Measurements from ENCODE around the gene TP53I11.
A peak's percentile ranks its signal among the peaks of the same experiment; 100 is the strongest.

TP53I11 gene, protein sequence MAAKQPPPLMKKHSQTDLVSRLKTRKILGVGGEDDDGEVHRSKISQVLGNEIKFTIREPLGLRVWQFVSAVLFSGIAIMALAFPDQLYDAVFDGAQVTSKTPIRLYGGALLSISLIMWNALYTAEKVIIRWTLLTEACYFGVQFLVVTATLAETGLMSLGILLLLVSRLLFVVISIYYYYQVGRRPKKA

DNA sequence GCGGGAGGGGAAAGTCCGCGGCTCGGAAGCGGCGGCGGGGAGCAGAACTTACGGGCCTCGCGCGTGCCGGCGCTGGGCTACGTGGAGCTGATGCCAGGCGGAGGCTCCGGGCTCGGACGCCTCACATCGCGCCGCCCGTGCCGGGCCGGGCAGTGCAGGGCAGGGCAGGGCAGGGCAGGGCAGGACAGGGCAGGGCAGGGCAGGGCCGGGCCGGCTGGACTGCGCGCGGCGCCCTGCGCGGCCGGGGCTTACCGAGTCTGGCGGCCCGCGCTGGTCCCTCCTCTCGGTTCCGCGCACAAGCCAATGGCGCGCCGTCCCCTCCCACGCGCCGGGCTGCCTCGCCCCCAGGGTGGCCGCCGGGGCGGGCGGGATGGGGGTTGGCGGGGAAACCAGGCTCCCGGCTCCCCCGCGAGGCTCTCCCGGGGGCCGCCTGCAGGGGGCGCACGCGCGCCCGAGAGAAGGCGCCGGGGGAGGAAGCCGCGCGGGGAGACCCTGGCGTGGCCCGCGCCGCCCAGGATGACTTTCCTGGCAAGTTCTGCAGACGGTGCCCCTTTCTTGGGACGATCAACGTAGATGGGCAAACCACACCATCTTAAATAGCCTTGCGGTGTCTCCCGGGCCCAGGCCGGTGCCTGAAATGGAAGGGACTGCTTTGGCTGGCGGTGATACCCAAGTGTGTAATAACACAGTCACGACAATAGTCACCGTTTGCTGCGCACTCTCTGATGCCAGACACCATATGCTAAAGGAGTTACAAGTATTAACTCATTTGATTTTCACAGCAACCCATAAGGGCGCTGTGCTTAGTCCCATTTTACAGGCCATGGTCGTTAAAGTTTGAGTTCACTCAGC lies at the start of gene TP53I11:
Gene TP53I11 (minus strand): TSS at position 259 of the 852 bp plus-strand sequence. CDS start 12,548 bp downstream, outside the sequence.
- H3K4me3 ChIP-seq (ENCODE audit: low read depth, low read length), result peak within 1 kb of the TSS; percentile 76

DNA sequence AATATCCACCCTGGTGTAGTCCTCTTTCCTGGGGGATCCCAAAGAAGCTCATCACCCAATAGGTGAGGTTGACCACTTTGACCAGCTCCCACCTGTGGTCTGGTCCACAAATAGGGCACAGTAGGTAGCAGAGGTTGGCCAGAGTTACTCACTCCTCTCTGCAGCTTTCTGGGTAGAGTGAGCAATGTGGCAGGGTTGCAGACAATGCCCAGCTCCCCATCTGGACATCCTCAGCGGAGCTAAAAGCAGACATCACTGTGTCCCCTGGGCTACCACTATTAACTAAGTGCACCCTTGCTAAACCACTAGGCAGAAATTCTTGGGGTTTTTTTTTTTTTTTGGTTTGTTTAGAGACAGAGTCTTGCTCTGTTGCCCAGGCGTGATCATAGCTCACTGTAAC lies 48.4 kb upstream of the TP53I11 start:
- H3K4me3 ChIP-seq (ENCODE audit: low read depth, low read length), result no peak overlapping the region

DNA sequence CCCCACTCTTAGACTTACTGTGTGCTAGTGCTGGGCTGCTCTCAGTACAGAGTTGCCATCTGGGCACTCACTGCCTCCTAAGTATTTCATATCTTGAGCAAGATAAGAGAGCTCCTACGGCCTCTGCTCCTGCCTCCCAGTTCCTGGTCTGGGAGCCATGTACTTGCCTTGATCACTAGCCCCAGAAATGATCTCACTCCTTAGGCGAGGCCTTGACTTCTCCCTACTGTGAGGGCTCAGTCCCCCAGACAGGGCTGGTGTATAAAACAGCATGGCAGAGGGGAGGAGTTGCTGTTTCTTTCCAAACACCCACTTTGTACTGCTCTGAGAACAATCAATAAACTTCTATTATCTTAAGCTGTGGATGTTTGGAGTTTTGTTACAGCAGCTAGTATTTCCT lies 47.4 kb upstream of the TP53I11 start:
- no peak overlapping the region for H3K4me3 ChIP-seq (ENCODE audit: low read depth, low read length)

DNA sequence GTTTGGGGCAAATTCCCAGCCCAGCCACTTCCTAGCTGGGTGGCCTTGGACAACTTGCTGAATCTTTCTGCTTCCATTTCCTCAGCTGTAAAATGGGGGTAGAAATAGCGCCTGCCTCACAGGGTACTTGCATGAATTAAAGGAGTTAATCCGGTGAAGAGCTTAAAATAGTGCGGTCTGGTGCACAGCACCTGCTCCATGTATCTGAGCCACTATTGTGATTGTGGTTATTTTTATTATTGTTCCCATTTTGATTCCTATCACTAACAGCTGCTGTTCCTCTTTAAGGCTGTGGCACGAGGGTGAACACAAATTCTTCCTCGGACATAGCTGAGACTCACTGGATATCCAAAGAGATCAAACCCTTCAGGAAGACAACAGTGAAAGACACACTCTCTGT lies 46.9 kb upstream of the TP53I11 start:
- H3K4me3 ChIP-seq (ENCODE audit: low read depth, low read length), result no peak overlapping the region

DNA sequence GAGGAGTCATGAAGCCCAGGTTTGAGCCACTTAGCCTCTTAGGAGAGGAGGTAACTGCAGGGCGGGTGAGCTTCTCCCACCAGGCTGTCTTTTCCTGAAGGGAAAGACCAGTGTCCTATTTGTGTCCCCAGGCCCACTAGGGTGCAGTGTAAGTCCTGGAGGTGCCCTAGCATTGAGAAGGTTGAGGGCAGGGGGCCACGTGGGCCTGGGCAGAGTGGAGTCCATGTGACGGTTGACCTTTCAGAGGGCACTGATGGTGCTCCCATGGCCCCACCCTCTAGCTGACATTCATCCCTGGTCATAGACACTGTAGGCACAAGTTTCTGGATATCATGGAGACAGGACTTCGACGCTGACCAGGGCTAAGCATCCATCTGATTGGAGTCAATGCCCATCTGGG lies 44.1 kb upstream of the TP53I11 start:
- H3K4me3 ChIP-seq (ENCODE audit: low read depth, low read length), result no peak overlapping the region

DNA sequence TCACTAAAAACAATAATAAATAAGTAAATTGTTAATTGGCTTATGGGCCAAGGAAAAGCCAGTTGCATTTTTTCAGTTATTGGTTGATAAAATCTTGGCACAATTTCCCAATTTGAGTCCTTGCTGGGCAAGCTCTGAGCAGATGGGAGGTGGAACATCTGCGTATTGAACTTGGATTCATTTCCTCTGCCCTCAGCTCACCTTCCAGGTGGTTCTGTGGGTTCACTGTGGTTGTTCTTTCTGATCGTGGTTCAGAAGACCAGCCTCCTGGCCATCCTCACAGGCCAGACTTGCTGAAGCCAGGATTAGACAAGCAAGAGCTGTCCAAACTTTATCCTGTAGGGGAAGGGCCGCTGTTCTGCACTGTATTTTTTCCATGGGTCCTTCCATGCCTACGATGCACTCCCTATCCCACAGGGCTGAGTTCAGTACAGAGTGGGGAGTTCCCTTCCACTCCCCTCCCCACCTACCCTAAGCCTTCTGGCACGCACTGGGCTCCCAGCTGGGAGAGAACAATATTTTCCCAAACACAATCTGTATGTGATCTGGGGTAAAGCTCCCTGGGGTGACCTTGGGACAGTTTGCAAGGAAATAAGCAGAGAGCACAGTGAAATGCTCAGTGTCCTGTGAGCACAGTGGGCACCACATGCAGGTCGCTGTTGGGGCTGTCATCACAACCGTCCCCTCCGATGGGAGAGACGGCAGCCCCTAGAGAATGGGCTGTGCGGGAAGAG lies 43.5 kb upstream of the TP53I11 start:
- no peak overlapping the region for H3K4me3 ChIP-seq (ENCODE audit: low read depth, low read length)

DNA sequence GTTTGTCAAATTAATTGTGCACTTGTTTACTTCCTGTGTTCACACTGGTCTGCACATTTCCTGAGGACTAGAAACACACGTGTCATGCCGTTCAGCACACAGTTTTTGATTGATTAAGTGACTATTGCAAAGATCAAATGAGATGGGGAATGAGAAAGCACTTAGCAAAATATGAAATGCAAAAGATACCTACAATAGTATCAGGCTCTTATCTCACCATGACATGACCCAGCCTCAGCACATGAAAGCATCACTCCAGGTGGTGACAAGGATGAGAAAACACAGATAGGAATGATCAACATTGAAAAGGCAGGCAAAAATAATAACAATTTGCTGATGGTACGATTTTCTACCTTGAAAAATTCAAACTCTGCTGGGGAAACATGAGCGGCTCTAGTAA lies 42.1 kb upstream of the TP53I11 start:
- H3K4me3 ChIP-seq (ENCODE audit: low read depth, low read length), result no peak overlapping the region

DNA sequence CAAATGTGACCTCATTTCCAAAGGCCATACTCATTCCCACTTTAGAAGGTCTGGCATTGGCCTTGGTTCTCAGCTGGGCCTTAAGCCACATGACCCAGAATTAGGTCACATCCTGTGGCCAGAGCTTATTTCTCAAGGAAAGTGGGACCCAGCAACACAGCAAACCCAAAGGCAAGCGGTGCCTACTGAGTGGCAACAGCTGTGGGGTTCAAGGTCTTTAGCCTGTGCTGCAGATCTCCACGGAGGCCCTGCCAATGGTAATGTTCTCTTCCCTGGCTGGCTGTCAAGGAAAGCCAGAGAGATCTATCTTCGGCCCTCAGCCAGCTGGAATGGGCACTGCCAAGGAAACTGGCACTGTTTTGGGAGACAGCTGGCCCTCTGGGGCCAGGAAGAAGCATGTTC lies 41.5 kb upstream of the TP53I11 start:
- H3K4me3 ChIP-seq (ENCODE audit: low read depth, low read length), result no peak overlapping the region

DNA sequence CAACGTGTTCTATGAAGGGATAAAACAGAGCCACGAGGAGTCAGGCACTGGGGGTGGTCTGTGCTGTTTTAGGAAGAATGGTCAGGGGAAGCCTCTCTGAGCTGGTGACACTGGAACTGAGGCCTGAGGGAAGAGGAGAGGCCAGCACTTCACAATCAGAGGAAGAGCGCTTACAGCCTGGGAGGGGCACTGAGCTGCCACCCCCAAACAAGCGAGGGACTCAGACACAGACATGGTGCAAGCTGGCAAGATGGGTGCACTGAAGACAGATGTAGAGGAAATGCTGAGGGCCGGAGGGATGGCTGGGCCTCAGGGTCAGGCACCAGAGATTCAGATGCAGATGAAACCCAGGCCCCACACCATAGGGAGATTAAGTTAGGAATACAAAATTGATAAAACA lies 40.0 kb upstream of the TP53I11 start:
- no peak overlapping the region for H3K4me3 ChIP-seq (ENCODE audit: low read depth, low read length)

DNA sequence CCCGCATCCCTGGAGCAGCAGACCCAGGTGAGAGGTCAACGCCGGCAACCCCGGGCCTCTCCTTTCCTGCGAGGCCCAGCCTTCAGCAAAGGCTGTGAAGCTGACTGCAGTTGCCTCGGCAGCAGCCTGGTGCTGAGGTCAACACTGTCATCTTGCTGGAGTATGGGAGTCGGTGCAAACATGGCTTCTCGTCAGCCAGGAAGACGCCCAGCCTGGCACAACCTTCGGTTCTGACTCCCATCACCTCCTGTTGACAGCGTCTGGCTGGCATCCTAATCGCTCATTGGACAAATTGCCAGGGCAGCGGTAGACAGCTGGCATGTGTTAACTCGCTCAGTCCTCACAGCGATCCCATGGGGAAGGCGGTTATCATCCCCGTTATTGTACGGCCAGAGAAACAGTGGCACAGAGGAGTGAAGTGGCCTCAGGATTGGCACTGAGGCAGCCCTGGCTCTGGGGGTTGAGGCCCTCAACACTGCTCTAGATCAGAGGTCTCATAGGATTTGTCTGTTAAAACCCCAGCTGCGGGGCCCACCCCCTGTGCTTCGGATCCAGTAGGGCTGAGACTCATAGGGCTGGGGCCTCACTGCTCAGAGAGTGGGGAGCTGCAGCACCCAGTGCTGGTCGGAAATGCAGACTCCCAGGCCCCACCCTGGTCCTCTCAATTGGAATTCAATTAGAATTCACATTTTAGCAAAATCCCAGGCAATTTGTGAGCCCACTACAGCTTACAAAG lies 39.3 kb upstream of the TP53I11 start:
- no peak overlapping the region for H3K4me3 ChIP-seq (ENCODE audit: low read depth, low read length)

DNA sequence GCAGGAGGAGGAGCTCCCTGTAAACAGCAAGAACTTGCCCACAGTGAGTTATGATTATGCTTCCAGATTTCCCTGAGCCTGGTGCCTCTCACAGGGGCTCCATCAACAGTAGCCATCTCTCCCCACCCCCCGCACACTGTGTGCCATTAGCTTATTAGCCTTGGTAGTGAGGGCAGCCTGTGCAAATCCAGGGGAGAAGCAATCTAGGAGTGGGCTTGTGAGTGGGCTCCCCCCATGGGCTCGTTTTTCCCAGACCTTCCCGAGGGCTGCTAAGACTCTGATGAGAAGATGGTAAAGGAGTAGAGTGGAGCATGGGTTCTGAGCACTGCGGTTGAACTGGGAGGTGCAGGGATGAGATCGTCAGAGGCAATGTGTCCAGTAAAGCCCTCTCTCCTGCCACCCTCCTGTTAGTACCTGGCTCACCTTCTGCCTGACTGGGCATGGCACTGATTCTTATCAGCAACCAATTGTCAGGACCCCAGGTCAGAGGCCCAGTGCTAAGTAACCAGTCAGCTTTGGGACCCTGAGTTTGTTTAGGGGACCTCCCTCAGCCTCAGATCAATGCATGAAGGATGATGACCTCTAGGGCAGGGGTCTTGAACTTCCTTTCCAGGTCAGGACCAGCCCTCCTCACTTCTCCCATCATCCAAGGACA lies 38.4 kb upstream of the TP53I11 start:
- H3K4me3 ChIP-seq (ENCODE audit: low read depth, low read length), result no peak overlapping the region

DNA sequence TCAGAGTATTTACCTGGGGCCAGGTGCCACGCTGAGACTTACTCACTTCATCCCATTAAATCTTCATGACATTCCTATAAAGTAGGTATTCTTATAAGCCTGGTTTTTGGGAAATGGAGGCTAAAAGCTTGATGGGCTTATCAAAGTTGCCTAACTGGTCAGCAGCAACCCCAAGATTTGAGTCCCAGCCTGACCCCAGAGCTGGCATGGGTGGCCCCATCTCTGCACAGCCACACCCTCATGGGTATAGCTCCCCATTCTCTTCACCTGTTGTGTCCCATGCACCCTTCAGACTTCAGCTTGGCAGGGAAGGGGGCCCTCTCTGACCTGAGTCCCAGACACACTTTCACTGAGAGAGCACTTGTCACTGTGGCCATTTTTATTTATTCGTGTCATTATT lies 37.4 kb upstream of the TP53I11 start:
- H3K4me3 ChIP-seq (ENCODE audit: low read depth, low read length), result no peak overlapping the region

DNA sequence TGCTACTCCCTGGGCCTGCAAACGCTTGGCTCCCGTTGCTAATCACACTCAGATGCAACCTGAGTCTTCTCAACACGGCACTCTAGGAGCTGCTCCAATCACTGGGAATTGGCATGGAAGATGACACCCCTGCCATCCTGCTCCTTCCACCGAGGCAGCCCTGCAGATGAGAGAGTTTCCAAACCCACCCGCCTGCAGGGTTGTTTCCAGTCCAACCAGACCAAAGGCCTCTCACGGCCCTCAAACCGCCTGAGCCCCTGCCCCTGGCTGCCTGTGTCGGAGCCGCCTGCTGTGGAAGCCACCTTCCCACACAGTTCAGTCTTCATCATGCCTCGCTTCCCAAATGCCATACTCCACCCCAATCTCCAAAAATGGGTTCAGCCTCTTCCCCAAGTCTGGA lies 36.8 kb upstream of the TP53I11 start:
- H3K4me3 ChIP-seq (ENCODE audit: low read depth, low read length), result no peak overlapping the region

DNA sequence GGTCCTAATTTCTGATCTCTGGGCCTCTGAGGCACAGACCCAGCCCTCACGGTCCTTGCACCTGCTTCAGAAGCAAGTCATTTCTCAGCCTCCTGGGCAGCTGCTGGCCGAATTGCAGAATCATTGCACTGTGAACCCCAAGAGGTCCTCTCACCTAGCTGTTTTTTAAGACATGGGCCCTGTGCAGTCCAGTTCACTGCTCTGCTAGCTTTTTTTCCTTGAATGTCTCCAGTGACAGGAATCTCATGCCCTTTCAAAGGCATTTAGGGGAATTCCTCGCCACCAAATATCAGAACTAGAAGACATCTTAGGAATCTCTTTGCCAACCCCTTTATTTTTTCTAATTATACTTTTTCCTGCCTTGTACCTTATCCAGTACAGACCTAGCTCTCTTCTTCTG lies 35.6 kb upstream of the TP53I11 start:
- H3K4me3 ChIP-seq (ENCODE audit: low read depth, low read length), result no peak overlapping the region

DNA sequence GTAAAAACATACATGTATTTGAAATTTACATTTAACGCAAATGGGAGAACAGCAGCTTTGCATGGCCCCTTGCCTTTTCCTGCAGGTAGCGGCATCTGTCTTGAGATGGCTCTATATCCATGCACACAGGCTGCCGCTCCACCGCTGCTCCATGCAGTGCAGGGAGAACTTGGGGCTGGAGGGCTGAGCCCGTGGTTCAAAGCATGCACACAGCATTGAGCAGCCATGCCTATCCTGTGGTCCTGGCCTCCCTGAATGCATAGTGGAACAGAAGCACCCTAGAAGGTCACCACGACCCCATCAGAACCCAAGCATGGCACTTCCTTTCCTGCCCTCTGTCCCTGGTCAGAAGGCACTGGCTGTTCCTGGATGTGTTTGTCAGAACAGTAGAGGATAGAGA lies 35.0 kb upstream of the TP53I11 start:
- H3K4me3 ChIP-seq (ENCODE audit: low read depth, low read length), result no peak overlapping the region

DNA sequence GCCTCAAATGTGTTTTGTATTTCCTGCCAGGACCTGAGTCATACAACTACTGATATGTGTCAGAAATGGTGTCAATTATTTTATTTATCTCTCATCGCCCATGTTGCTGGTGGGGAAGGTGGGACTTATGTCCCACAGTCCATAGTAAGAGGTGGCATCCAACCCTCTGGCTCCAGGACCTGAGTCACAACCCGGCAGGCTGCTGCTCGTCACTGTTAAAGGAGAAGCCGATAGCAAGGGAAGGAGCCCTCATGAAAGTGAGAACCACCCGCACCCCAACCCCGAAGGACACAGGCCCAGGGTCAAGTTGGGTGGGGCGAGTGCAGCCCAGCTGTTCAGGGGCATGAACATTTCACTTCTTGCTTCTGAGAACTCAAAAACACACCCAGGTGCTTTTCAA lies 33.1 kb upstream of the TP53I11 start:
- no peak overlapping the region for H3K4me3 ChIP-seq (ENCODE audit: low read depth, low read length)

DNA sequence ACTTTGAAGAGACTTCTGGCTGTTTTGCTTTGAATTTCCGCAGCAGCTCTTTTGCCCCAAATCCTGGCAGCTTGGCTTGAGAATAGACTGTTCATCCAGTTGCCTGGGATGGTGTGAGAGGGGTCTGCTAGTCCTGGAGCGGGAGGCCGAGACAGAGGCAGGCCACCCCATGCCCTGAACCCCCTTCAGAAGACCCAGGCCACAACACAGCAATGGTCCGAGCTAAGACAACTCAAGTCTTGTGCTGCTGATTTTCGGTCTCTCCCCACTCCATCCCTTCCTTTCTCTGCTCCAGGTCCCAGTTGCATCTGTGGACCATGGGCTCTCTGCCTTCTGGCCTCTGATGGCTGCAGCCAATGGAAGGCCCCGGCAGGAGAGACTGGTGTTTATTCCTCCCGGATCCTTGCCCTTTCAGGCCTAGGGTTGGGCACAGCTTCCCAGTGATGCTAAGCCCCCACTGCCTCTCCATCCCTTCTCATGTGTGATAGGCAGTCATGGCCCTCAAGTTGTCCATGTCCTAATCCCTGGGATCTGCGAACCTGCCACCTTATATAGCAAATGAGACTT lies 31.9 kb upstream of the TP53I11 start:
- H3K4me3 ChIP-seq (ENCODE audit: low read depth, low read length), result no peak overlapping the region

DNA sequence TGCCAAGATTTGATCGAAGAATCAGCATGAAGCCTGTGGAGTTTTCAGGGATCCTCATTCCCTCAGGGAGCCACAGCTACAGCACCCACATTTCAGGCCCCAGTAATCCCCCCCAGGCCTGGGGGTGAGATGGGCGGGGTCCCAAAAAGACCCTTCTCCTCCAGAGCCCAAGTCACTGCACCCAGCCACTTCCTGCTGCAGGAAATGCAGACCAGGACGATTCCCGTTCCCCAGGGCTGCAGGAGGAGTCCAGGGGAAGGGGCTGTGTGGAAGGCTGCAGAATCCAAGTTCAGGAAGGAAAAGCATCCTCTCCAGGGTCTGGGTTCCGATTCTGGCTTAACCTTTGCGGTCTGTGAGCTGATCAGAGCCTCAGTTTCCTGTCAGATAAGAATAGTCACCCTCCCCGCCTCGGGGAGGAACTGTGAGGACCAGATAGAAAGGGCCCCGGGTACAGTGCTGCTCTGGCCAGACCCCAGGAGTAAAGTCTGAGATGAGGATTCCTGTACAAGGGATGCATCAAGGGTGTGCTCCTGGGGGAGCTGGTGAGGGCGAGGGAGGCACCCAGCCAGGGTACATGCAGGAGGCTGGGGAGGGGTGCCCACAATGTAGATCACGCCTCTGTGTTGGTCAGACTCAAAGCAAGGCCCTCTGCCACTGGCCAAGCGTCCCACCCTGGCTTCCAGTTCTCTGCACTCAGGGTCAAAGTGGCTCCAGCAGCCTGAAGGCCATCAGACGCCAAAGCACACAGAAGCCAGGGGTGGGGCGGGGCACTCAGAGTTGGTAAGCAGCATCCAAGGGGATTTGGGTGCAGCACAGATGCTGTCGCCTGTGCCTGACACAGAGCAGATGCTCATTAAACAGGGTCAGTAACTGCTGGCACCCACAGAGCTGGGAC lies 30.1 kb upstream of the TP53I11 start:
- no peak overlapping the region for H3K4me3 ChIP-seq (ENCODE audit: low read depth, low read length)
